ENCODE results near the gene DLG2.

Gene DLG2

GRCh38 chr11:83649528-83649855 lies 1977.7 kb downstream of the DLG2 start:
- no peak for TF ChIP-seq CTCF (IDR thresholded peaks at IDR 0.05)

- no peak for TF ChIP-seq CTCF (IDR thresholded peaks at IDR 0.05)
Observed at GRCh38 chr11:83648610-83649527, 1978.3 kb downstream of the DLG2 start.

GRCh38 chr11:83645561-83645960 lies 1981.6 kb downstream of the DLG2 start:
- no peak for TF ChIP-seq CTCF (IDR thresholded peaks at IDR 0.05)

GRCh38 chr11:83643115-83643514 lies 1984.0 kb downstream of the DLG2 start:
- no peak for TF ChIP-seq CTCF (IDR thresholded peaks at IDR 0.05)

GRCh38 chr11:83642500-83642899 lies 1984.6 kb downstream of the DLG2 start:
- no peak for TF ChIP-seq CTCF (IDR thresholded peaks at IDR 0.05)

- TF ChIP-seq CTCF (IDR thresholded peaks at IDR 0.05) = no peak
Observed at GRCh38 chr11:83641511-83641910, 1985.6 kb downstream of the DLG2 start.

GRCh38 chr11:83639995-83640758 lies 1987.0 kb downstream of the DLG2 start:
- no peak for TF ChIP-seq CTCF (IDR thresholded peaks at IDR 0.05)

All from LNCAP (cell line).